Tibial nerve (tissue), 4 donors: ENCODE results near the gene NUP214. TPM values are rescaled to one million over a fixed set of nuclear protein-coding genes. Genes with fewer than 3 reads are reported as not detected.

Experiments
- DNase-seq, 2 donors: peaks; one replicate each; pipeline ENCODE4 v3.0.0-alpha.2; 2019; ENCODE audit warnings: low spot score in 2 of 2
- H3K27ac ChIP-seq, 4 donors: fragments of 200-600 bp; sonication (generic) in 3 of 4; one replicate each; pipeline ENCODE4 v1.5.1; 2017 to 2019; ENCODE audit warnings: mild to moderate bottlenecking in 1 of 4
- H3K27me3 ChIP-seq, 2 donors: fragments of 200-600 bp; sonication (generic) in 1 of 2; one replicate each; pipeline versions ENCODE4 v1.5.1 to v1.6.0; 2017 to 2019
- H3K36me3 ChIP-seq, 3 donors: fragments of 200-600 bp; sonication (generic); one replicate each; pipeline ENCODE4 v1.5.1; 2018 to 2019
- H3K4me1 ChIP-seq, 4 donors: fragments of 200-600 bp; sonication (generic) in 3 of 4; one replicate each; pipeline ENCODE4 v1.5.1; 2017 to 2019
- H3K4me3 ChIP-seq, 4 donors: fragments of 200-600 bp; sonication (generic) in 3 of 4; one replicate each; pipeline ENCODE4 v1.5.1; 2017 to 2019; ENCODE audit warnings: mild to moderate bottlenecking in 1 of 4, moderate library complexity in 1 of 4
- H3K9me3 ChIP-seq, 4 donors: fragments of 200-600 bp; sonication (generic) in 3 of 4; one replicate each; pipeline ENCODE4 v1.5.1; 2017 to 2019
- CTCF ChIP-seq, 5 experiments: fragments of 200-600 bp in 3 of 5; fragments of 450-650 bp in 2 of 5; sonication (generic) in 3 of 5; IDR thresholded peaks; one replicate each; pipeline ENCODE4 v1.5.1; 2016 to 2019; ENCODE audit warnings: antibody characterized with exemption in 5 of 5, mild to moderate bottlenecking in 3 of 5, moderate library complexity in 2 of 5
- EP300 ChIP-seq, 2 donors: sonication (generic); formaldehyde crosslinking; IDR thresholded peaks; one replicate each; pipeline ENCODE4 v1.6.1; 2017; ENCODE audit warnings: antibody characterized with exemption in 2 of 2, mild to moderate bottlenecking in 1 of 2
- POLR2A ChIP-seq, 2 donors: fragments of 450-650 bp; IDR thresholded peaks; one replicate each; pipeline ENCODE4 v1.6.1; 2017; ENCODE audit warnings: antibody characterized with exemption in 2 of 2, mild to moderate bottlenecking in 2 of 2, moderate library complexity in 2 of 2
- WGBS, 2 donors: methylation state at CpG; one replicate each; pipeline ENCODE4 v1.1.5; 2018; 5-methylcytosine and 5-hydroxymethylcytosine counted together
- total RNA-seq, 4 donors: library from RNA; depleted of rRNA; stranded (reverse); fragments of >200 nt; gene quantifications; one replicate each; pipeline ENCODE4 v1.1.0, GENCODE V29; 2016

Gene NUP214
- 10 to 100 TPM; 39.8 to 94.2 (median 70.2) TPM for total RNA-seq

- peaks cover 0 to 51% (median 0%) of the 10 kb centered on the region in 3 donors for H3K36me3 ChIP-seq
- no peaks in the 10 kb centered on the region for H3K27me3 ChIP-seq
- peak within 1 kb of the TSS; percentile 64 to 98 (median 79) for H3K4me3 ChIP-seq
- WGBS, 2 donors = 0% methylated on average over 30 to 56 of the region's 61 CpGs
- H3K9me3 ChIP-seq = no peaks in the 10 kb centered on the region
- H3K27ac ChIP-seq = peak within 1 kb of the TSS; percentile 71 to 93 (median 84)
- peaks cover 0 to 30% (median 11%) of the 10 kb centered on the region in 4 donors for H3K4me1 ChIP-seq
- DNase-seq = peak; percentile 97 to 99
- TF ChIP-seq CTCF (IDR thresholded peaks at IDR 0.05) (peak in 1 of 5 experiments; percentile 57), EP300 (IDR thresholded peaks at IDR 0.05) (peak; percentile 98 to 99), POLR2A (IDR thresholded peaks at IDR 0.05) (peak; percentile 9 to 82)
Measured at GRCh38 chr9:131125288-131126058, at the start of gene NUP214. Gene NUP214 (plus strand): TSS chr9:131125586. CDS start chr9:131125705, 119 bp downstream.

- H3K27ac ChIP-seq = no peak overlapping the region
- H3K9me3 ChIP-seq = no peaks in the 10 kb centered on the region
- no peaks in the 10 kb centered on the region for H3K27me3 ChIP-seq
- 66 to 69% methylated on average over 15 of the region's 15 CpGs for WGBS, 2 donors
- DNase-seq = no peak
- H3K4me1 ChIP-seq = no peaks in the 10 kb centered on the region
- no peaks in the 10 kb centered on the region for H3K36me3 ChIP-seq
- no peak overlapping the region for H3K4me3 ChIP-seq
- TF ChIP-seq CTCF (IDR thresholded peaks at IDR 0.05) (no peak), POLR2A (IDR thresholded peaks at IDR 0.05) (no peak), EP300 (IDR thresholded peaks at IDR 0.05) (no peak)
Measured at GRCh38 chr9:131076347-131077195, 48.8 kb upstream of the NUP214 start.

- Histone ChIP-seq H3K4me3 (no peak overlapping the region), H3K9me3 (no peaks in the 10 kb centered on the region), H3K27me3 (no peaks in the 10 kb centered on the region), H3K4me1 (no peaks in the 10 kb centered on the region), H3K27ac (no peak overlapping the region), H3K36me3 (no peaks in the 10 kb centered on the region)
- DNase-seq = no peak
- WGBS, 2 donors = 87% methylated on average over 14 to 16 of the region's 17 CpGs
- no peak for TF ChIP-seq EP300 (IDR thresholded peaks at IDR 0.05)
- TF ChIP-seq POLR2A (IDR thresholded peaks at IDR 0.05) = no peak
- TF ChIP-seq CTCF (IDR thresholded peaks at IDR 0.05) = no peak
Measured at GRCh38 chr9:131078427-131079366, 46.7 kb upstream of the NUP214 start.

- H3K9me3 ChIP-seq = no peaks in the 10 kb centered on the region
- H3K27me3 ChIP-seq = no peaks in the 10 kb centered on the region
- no peaks in the 10 kb centered on the region for H3K4me1 ChIP-seq
- H3K4me3 ChIP-seq = no peak overlapping the region
- WGBS, 2 donors = 68 to 69% methylated on average over 9 of the region's 9 CpGs
- DNase-seq = no peak
- H3K36me3 ChIP-seq = no peaks in the 10 kb centered on the region
- TF ChIP-seq CTCF (IDR thresholded peaks at IDR 0.05) (no peak), POLR2A (IDR thresholded peaks at IDR 0.05) (no peak), EP300 (IDR thresholded peaks at IDR 0.05) (no peak)
- no peak overlapping the region for H3K27ac ChIP-seq
Measured at GRCh38 chr9:131080589-131080988, 44.8 kb upstream of the NUP214 start.
